Stimulated activated CD8-positive, alpha-beta memory T cell treated with anti-CD3 and anti-CD28 coated beads, Interleukin-4, amount 100 ng/mL, for 1 hour (primary cell): Measurements from ENCODE around the gene GNRH2.
"Not testable (repeated sequence)": the region's sequence is repeated elsewhere in the genome, so short reads cannot be mapped to it uniquely, and the experiment has no call there.

ENCODE experiments used
- DNase-seq, 2 donors: peaks; one replicate each; pipeline ENCODE4 v3.0.0-alpha.2; 2020; ENCODE audit warnings: low read depth in 2 of 2, low spot score in 1 of 2

Gene GNRH2

DNA sequence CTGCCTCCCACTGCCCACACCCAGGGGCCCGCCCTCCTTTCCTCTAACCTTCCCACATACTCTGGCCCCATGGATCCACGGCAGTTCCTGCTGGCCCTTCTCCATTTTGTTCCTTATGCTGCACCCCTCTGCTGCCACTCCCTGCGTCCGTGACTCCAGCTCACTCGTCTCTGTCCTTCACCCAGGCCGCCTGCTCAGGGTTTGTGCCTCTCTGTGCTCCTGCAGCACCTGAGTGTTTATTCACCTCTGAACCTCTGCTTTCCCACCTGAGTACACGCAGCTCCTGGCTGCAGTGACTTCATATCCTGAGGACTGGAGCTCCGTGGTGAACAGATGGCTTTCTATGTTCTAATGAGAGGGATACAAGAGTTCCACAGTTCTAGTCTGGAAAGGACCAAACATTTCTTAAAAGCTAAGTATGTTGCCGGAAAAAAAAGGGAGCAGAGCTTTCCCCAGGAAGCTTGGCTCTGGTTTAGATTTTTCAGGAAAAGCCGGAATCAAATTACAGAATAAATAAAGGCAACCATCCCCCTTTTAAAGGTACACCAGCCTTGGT lies 1.5 kb upstream of the GNRH2 start:
- no peak for DNase-seq

DNA sequence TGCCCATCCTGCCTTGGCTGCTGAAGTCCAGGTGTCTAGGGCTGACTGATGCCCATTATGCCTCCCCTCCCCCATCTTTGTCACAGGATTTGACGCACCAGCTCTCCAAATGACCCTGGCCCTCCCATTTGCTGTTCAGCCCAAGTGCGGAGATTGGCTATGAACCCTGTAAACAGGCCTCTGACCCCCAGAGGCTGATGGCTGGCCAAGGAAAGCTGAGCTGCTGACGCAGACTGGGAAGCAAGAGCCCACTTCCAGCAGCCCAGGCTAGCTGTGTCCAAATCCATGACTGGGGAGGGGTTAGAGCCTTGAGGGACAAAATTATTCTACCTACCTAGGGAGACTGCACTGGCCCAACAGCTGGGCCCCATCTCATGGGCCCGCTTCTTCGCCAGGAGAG lies 797 bp upstream of the GNRH2 start:
- no peak for DNase-seq

DNA sequence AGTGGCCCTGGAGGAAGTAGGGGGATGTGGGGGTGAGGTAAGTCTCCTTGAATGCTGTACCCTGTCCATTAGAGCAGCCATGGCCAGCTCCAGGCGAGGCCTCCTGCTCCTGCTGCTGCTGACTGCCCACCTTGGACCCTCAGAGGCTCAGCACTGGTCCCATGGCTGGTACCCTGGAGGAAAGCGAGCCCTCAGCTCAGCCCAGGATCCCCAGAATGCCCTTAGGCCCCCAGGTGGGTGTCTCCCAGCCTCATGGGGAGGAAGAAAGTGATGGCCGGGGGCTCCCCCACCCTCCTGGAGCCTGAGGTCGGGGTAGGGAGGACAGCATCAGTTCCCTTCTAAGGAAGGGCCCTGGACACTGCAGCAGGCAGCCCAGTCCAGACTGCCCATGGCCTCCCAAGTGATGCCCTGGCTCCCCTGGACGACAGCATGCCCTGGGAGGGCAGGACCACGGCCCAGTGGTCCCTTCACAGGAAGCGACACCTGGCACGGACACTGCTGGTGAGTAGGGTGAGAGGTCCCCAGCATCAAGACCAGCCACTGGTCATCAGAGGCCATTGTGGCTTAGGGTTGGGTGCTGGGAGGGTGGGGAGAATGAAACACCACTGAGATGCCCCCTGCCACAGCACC lies 1.0 kb downstream of the GNRH2 start:
- DNase-seq: no peak

DNA sequence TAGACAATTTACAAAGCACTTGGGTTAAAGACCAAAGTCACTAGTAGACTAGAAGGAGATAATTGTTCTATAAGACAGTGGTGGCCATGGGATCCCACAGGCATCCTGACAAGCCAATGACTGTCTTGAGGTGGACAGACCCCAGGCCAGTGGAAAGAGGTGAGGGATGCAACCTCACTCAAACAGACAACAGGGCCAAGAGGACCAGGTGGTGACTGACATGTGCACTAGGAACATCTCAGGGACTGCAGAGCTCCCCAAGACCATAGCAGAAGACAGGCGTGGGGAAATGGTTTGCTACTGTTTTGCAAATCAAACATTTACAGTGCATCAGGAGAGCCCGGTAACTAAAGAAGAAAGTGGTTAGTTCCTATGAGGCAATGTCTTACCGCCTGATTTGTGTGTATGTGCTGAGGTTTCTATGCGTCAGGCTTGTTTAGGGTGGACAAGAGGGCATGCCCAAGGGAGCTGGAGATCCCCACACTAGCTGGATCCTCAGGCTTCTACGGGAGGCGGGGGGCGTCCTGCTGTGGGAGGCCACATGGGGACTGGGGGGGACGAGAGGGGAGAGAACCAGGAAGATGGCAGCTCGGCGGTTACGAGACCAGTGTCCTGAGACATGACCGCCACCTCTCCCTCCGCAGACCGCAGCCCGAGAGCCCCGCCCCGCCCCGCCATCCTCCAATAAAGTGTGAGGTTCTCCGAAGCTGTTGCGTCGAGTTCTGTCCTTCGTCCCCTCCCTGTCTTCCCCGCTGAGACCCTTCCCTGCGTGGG lies 1.8 kb downstream of the GNRH2 start:
- DNase-seq: peak in 1 of 2 donors; percentile 21

DNA sequence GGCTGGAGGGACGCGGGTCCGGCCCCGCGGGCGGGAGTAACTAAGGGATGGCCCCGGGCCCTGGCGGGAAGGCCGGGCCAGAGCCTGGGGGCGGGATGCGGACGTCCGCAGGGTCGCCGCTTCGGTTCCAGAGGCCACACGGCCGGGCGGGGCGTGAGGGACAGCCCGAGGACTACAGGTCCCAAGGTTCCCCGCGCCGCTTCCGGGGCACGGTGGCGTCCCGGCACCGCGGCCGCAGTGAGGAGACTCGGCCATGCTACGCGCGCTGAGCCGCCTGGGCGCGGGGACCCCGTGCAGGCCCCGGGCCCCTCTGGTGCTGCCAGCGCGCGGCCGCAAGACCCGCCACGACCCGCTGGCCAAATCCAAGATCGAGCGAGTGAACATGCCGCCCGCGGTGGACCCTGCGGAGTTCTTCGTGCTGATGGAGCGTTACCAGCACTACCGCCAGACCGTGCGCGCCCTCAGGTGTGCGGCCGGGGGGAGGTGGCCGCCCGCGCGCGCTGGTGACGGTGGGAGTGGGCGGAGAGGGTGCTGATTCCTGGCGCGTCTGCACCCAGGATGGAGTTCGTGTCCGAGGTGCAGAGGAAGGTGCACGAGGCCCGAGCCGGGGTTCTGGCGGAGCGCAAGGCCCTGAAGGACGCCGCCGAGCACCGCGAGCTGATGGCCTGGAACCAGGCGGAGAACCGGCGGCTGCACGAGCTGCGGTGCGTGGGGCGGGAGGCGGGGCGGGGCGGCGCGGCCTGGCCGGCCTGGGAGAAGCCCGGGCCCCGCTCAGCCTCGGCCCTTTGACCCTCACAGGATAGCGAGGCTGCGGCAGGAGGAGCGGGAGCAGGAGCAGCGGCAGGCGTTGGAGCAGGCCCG lies 2.6 kb downstream of the GNRH2 start, which contains the start of gene MRPS26:
TSS of gene MRPS26 (plus strand) at position 237 of the 861 bp plus-strand sequence. CDS start at position 254, 17 bp downstream.
- DNase-seq: peak; percentile 35 to 55

DNA sequence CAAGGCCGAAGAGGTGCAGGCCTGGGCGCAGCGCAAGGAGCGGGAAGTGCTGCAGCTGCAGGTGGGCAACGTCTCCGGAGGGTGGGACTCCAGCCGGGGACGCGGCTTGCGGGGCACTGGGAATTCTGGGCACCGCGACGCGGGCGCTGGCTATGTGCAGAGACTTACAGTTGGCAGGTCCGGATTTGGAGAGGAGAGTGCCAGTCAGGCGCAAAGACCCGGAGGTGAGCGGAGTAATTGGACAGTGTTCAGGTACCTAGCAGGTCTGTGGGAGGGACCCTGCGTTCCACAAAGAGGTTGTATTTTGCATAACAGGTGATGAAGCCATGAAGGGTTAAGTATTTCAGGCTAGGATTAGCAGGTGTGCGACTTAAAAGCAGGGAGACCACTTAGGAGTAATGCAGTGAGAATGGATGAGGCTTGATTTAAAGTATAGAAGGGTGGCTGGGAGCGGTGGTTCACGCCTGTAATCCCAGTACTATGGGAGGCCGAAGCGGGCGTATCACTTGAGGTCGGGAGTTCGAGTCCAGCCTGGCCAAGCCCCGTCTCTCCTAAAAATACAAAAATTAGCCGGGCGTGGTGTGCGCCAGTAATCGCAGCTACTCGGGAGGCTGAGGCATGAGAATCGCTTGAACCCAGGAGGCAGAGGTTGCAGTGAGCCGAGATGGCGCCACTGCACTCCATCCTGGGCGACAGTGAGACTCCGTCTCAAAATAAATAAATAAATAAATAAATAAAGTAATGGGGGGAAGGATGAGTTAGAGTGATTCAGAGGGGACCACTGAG lies 3.4 kb downstream of the GNRH2 start:
- no peak for DNase-seq

DNA sequence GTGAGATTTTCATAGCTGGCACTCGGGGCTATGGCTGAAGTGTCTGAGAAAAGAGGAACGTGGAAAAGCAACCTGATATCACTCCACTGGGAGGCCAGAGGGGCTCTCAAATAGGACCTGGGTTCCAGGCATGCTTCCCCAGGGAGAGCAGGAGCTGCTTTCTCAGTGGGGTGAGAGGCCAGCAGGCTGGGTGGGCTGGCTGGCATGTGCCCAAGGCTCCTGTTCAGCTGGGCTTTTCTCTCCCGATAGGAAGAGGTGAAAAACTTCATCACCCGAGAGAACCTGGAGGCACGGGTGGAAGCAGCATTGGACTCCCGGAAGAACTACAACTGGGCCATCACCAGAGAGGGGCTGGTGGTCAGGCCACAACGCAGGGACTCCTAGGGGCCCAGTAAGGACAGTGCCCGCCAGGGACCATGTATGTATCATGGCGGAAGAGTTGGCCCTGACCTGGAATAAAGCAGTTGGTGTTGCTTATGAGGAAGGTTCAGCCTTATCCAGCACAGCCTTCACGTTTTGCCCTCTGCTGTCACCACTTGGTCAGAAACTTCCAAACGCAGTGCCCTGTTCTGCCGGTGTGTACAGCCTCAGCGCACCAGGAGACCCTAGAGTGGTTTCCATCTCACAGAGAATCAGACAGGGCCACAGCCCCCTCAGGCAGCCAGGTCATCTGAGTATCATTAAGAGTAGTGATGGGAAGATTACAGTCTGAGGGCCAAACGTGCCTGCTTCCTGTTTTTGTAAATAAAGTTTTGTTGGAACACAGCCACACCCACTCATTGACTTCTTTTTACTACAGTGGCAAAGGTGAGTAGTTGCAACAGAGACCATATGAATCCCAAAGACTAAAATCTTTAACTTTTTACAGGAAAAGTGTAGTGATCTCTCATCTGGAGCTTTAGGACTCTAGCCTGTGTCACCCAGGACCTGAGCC lies 4.3 kb downstream of the GNRH2 start:
- DNase-seq: no peak

DNA sequence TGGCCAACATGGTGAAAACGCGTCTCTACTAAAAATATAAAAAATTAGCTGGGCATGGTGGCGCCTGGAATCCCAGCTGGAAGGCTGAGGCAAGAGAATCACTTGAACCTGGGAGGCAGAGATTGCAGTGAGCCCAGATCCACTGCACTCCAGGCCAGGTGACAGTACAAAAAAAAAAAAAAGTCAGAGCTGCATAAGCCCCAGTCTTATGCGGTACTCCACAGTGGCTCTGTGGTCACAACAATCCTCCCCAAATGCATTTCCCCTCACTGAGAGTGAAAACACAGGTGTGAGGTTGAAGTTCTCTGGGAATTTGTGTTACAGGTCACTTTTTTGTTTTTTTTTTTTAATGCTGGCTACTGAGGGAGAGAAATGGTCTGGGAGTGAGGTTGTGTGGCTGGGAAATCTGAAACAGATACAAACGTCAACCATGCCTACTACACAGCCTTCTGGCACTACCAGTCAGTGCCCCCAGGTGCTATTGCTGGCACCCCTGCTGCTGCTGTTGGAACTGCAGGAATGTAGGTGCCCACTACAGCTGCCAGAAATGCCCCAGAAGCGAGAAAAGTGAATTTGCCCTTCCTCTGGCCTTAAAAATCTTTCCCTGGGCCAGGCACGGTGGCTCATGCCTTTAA lies 8.1 kb downstream of the GNRH2 start:
- no peak for DNase-seq

DNA sequence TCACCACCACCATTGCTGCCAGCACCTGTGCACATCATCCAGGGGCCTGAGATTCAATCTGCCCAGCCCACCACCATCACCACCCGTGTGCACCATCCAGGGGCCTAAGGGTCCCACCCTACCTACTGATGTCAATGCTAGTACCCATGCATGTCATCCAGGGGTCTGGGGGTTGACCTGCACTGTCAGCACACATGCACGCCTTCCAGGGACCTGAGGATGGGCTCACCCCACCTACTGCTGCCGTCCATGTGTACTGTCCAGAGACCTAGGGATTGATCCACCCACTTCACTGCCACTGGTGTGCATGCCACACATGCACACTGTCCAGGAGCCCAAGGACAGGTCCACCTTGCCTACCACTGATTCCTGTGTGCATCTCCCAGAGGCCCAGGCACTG lies 16.1 kb downstream of the GNRH2 start:
- no peak for DNase-seq

DNA sequence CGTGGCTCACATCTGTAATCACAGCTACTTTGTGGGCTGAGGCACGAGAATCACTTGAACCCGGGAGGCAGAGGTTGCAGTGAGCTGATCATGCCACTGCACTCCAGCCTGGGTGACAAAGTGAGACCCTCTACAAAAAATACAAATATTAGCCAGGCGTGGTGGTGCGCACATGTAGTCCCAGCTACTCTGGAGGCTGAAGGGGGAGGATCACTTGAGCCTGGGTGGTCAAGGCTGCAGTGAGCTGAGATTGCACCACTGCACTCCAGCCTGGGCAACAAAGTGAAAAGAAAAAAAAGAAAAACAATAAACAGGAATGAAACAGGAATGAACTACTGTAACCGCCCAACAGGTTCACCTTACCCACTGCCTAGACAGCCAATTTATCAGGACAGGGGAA lies 20.7 kb downstream of the GNRH2 start:
- not testable (repeated sequence) for DNase-seq

DNA sequence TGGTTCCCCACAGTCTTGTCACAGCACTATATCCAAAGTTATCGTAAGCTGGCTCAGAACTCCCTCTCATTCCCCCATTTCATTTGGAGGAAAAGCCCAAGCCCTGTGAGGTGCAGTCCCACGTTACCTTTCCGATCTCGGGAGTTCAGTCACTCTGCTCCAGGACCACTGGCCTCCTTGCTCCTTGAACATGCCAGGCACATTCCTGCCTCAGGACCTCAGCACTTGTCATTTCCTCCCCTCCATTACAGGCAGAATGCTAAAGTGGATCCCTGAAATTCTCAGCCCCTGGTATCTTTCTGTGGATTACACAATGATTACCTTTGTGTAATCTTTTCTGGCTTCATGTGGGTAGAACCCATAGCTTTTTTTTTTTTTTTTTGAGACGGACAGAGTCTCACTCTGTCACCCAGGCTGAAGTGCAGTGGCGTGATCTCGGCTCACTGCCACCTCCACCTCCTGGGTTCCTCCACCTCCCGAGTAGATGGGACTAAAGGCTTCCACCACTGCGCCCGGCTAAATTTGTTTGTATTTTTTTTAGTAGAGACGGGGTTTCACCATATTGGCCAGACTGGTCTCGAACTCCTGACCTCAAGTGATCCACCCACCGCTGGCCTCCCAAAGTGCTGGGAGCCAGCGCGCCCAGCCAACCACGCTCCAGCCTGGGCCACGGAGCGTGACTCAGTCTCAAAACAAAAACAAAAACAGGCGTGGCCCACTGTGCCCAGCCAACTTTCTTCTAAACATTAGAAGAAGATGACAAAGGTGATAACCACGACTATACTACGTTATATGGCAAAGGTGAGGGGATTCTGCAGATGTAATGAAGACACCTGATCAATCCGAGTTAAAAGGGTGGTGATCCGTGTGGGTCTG lies 24.0 kb downstream of the GNRH2 start:
- DNase-seq: no peak

DNA sequence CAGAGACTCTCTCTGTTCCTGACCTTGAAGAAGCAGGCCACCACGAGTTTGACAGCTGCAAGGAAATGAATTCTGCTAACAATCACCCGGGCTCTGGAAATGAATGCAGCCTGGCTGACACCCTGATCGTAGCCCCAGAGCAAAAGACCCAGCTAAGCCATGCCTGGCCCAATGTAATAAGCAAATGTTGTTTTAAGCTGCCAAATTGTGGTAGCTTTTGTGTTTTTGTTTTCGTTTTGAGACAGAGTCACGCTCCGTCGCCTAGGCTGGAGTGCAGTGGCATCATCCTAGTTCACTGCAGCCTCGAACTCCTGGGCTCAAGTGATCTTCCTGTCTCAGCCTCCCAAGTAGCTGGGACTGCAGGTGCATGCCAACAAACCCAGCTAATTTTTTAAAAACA lies 24.7 kb downstream of the GNRH2 start:
- DNase-seq: no peak

DNA sequence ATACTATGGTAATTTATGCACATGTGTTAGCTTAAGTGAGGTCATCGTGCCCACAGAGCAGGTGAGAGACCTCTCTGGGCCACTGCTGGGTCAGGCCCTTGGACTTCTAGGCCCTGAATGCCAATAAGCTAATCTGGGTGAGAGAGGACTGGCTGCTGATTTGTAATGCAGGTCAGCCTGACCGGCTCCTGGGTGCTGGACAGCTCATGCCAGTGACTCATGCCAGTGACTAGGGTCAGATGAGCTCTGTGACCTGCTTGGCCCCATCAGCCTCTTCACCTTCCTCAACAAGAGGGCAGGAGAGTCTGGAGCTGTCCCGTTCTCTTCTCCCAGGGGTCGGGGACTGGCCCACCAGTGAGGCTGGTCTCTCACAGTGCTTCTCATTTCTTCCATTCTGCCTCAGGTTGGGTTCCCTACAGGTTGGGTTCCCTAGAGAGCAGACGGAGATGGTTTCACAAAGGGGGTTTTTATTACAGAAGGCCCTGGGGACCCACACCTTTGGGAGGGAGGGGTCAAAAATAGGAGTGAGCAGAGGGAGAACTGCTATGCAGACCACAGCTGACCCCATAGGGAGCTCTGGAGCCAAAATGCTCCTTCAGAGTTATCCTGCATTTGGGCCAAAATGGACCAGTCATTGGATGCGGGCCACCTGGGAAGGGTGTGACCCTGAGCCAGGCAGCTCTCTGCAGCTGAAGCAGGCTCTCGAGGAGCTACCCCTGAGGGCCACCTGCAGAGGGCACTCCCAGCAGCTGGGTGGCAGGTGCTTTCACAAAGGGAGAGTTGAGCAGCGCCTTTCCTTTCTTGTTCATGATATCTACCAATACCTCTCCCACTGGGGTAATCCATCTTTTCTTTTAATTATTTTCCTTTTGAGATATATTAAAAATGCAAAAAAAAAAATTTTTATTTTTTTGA lies 25.8 kb downstream of the GNRH2 start:
- no peak for DNase-seq

DNA sequence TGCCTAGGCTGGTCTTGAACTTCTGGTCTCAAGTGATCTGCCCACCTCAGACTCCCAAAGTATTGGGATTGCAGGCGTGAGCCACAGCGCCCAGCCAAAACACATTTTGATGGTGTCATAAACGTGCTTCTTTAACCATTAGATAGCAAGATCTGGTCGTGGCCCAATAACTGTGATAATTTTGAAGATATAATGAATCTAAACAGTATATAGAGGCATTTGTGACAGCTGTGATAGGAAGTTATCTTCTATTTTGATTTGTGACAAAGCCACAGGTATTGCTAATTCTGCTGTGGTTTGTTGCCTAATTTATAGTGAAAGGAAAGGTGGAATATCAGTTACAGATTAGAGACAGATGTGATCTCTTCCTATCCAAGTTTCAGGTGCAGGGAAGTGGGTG lies 27.3 kb downstream of the GNRH2 start:
- no peak for DNase-seq

DNA sequence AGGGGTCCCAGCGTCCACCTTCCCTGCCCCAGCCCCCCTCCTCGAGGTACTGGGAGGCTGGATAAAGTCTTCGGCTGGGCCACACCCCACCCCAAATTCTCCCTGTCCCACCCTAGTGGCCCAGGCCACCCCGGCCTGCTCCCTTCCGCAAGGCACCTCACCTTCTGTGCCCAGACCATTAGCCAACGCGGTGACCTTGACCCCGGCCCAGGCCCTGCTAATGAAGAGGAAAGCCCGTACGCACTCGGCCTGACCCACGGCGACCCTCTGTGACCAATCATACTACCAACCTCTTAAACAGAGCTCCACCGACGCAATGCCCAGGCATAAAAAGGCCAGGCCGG lies 27.8 kb downstream of the GNRH2 start:
- no peak for DNase-seq

DNA sequence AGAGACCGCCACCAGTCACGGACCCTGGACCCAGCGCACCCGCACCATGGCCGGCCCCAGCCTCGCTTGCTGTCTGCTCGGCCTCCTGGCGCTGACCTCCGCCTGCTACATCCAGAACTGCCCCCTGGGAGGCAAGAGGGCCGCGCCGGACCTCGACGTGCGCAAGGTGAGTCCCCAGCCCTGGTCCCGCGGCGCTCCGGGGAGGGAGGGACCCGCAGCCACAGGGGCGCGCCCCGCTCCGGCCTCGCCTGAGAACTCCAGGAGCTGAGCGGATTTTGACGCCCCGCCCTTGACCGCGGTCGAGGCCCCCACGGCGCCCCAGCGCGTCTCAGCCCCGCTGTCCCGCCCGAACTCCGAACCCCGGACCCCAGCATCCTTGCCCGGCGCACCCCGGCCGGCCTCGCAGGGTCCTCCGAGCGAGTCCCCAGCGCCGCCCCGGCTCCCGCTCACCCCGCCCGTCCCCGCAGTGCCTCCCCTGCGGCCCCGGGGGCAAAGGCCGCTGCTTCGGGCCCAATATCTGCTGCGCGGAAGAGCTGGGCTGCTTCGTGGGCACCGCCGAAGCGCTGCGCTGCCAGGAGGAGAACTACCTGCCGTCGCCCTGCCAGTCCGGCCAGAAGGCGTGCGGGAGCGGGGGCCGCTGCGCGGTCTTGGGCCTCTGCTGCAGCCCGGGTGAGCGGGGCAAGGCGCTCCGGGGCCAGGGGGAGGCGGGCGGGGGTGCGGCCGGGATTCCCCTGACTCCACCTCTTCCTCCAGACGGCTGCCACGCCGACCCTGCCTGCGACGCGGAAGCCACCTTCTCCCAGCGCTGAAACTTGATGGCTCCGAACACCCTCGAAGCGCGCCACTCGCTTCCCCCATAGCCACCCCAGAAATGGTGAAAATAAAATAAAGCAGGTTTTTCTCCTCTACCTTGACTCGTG lies 28.4 kb downstream of the GNRH2 start, which contains the start of gene OXT:
TSS of gene OXT (plus strand) at position 11 of the 920 bp plus-strand sequence. CDS start at position 47, 36 bp downstream.
- peak; percentile 38 to 44 for DNase-seq
